OCI-M2 (cell line): ENCODE measurements around the gene KREMEN2.

Source experiments
- DNase-seq: peaks from one replicate; lab custom pipeline; 2025; ENCODE audit not compliant: unreplicated experiment; lab: John Stamatoyannopoulos, UW

KREMEN2 gene

GRCh38 chr16:2977440-2977839, 13.4 kb downstream of the KREMEN2 start:
- no peak for DNase-seq

- DNase-seq = no peak
Measured at GRCh38 chr16:2979669-2980226, 15.7 kb downstream of the KREMEN2 start.

- DNase-seq = peak; percentile 41
Measured at GRCh38 chr16:2980227-2981176, 16.4 kb downstream of the KREMEN2 start, which contains the start of gene PKMYT1. Gene PKMYT1 (minus strand): TSS chr16:2980446. CDS start chr16:2979657, 789 bp downstream.

- peak; percentile 24 for DNase-seq
Measured at GRCh38 chr16:2981177-2981898, 17.3 kb downstream of the KREMEN2 start.

- no peak for DNase-seq
Measured at GRCh38 chr16:2981899-2982250, 17.8 kb downstream of the KREMEN2 start.

- DNase-seq = no peak
Measured at GRCh38 chr16:2982402-2982801, 18.3 kb downstream of the KREMEN2 start.

GRCh38 chr16:2983706-2984136, 19.6 kb downstream of the KREMEN2 start:
- DNase-seq = no peak

GRCh38 chr16:2985462-2985861, 21.4 kb downstream of the KREMEN2 start:
- DNase-seq = no peak

GRCh38 chr16:2985893-2986355, 21.8 kb downstream of the KREMEN2 start:
- no peak for DNase-seq

GRCh38 chr16:2986623-2987188, 22.6 kb downstream of the KREMEN2 start:
- DNase-seq = no peak

- DNase-seq = no peak
Measured at GRCh38 chr16:2987286-2987685, 23.2 kb downstream of the KREMEN2 start.

GRCh38 chr16:2987833-2988232, 23.8 kb downstream of the KREMEN2 start:
- DNase-seq = no peak

GRCh38 chr16:2988590-2989099, 24.6 kb downstream of the KREMEN2 start:
- no peak for DNase-seq

- no peak for DNase-seq
Measured at GRCh38 chr16:2990891-2991290, 26.8 kb downstream of the KREMEN2 start.

- DNase-seq = no peak
Measured at GRCh38 chr16:2991566-2992261, 27.6 kb downstream of the KREMEN2 start.

GRCh38 chr16:2992383-2993081, 28.5 kb downstream of the KREMEN2 start:
- no peak for DNase-seq

GRCh38 chr16:2996298-2996697, 32.2 kb downstream of the KREMEN2 start:
- no peak for DNase-seq

GRCh38 chr16:2999929-3000328, 35.9 kb downstream of the KREMEN2 start:
- no peak for DNase-seq

GRCh38 chr16:3000540-3000939, 36.5 kb downstream of the KREMEN2 start:
- DNase-seq = no peak

GRCh38 chr16:3001316-3001715, 37.2 kb downstream of the KREMEN2 start:
- DNase-seq = no peak
